MM.1S (cell line): ENCODE results near the gene TMPRSS3.

ENCODE experiments used
- DNase-seq: peaks from one replicate; pipeline ENCODE4 v3.0.0-alpha.2; 2015
- H2AFZ ChIP-seq: fragments of 300-600 bp; sonication (generic); 2 replicates; pipeline ENCODE4 v1.6.0; 2016; ENCODE audit warnings: antibody characterized with exemption, low read length
- H3F3A ChIP-seq: fragments of 300-600 bp; sonication (generic); 2 replicates; pipeline ENCODE4 v1.6.1; 2016; ENCODE audit warnings: mild to moderate bottlenecking, antibody characterized with exemption, low read length, moderate library complexity, mixed read lengths; ENCODE audit not compliant: insufficient read depth
- H3K27ac ChIP-seq: fragments of 300-600 bp; sonication (generic); 2 replicates; pipeline ENCODE4 v1.5.1; 2016; ENCODE audit warnings: mild to moderate bottlenecking, low read length
- H3K27me3 ChIP-seq: fragments of 300-600 bp; sonication (generic); replicated peaks from 2 replicates; pipeline ENCODE4 v1.6.0; 2016; ENCODE audit warnings: low read length; ENCODE audit not compliant: insufficient read depth
- H3K36me3 ChIP-seq: fragments of 300-600 bp; sonication (generic); replicated peaks from 2 replicates; pipeline ENCODE4 v1.6.1; 2016; ENCODE audit warnings: mild to moderate bottlenecking, low read length, mixed read lengths; ENCODE audit not compliant: insufficient read depth
- H3K4me1 ChIP-seq: fragments of 300-600 bp; sonication (generic); 2 replicates; pipeline ENCODE4 v1.6.1; 2016; ENCODE audit warnings: low read length, mixed read lengths
- H3K4me2 ChIP-seq: fragments of 300-600 bp; sonication (generic); 2 replicates; pipeline ENCODE4 v1.6.0; 2016; ENCODE audit warnings: low read depth, low read length
- H3K4me3 ChIP-seq: fragments of 300-600 bp; sonication (generic); 2 replicates; pipeline ENCODE4 v1.5.1; 2016; ENCODE audit warnings: low read length, mixed read lengths
- H3K79me2 ChIP-seq: fragments of 300-600 bp; sonication (generic); 2 replicates; pipeline ENCODE4 v1.6.1; 2016; ENCODE audit warnings: mixed run types, low read length, mixed read lengths
- H3K9ac ChIP-seq: fragments of 300-600 bp; sonication (generic); 2 replicates; pipeline ENCODE4 v1.6.1; 2016; ENCODE audit warnings: low read length, mixed read lengths
- H3K9me2 ChIP-seq: fragments of 300-600 bp; sonication (generic); replicated peaks from 2 replicates; pipeline ENCODE4 v1.6.1; 2016; ENCODE audit warnings: mild to moderate bottlenecking, low read length, mixed read lengths; ENCODE audit not compliant: insufficient read depth
- H3K9me3 ChIP-seq: fragments of 300-600 bp; sonication (generic); replicated peaks from 2 replicates; pipeline ENCODE4 v1.6.1; 2016; ENCODE audit warnings: mild to moderate bottlenecking, low read length, mixed read lengths; ENCODE audit not compliant: insufficient read depth
- H4K20me1 ChIP-seq: fragments of 300-600 bp; sonication (generic); 2 replicates; pipeline ENCODE4 v1.6.1; 2016; ENCODE audit warnings: mild to moderate bottlenecking, low read length, moderate library complexity, mixed read lengths; ENCODE audit not compliant: insufficient read depth
- EZH2 ChIP-seq: fragments of 300-600 bp; sonication (generic); optimal IDR thresholded peaks from 2 replicates; pipeline ENCODE3; 2017; ENCODE audit warnings: low read depth, mild to moderate bottlenecking, antibody characterized with exemption, low read length, mixed read lengths
- EZH2phosphoT487 ChIP-seq: fragments of 300-600 bp; sonication (generic); IDR thresholded peaks from 2 replicates; pipeline ENCODE4 v1.6.1; 2018; ENCODE audit warnings: antibody characterized with exemption, low read length
- TF ChIP-seq, protein P1 (sequence below): fragments of 300-600 bp; sonication (generic); IDR thresholded peaks from 2 replicates; pipeline ENCODE4 v1.5.1; 2016; ENCODE audit warnings: antibody characterized with exemption, low read length, mixed read lengths

TMPRSS3 gene

GRCh38 chr21:42364304-42364865 is 31.5 kb downstream of the TMPRSS3 start:
- TF ChIP-seq, protein P1, sequence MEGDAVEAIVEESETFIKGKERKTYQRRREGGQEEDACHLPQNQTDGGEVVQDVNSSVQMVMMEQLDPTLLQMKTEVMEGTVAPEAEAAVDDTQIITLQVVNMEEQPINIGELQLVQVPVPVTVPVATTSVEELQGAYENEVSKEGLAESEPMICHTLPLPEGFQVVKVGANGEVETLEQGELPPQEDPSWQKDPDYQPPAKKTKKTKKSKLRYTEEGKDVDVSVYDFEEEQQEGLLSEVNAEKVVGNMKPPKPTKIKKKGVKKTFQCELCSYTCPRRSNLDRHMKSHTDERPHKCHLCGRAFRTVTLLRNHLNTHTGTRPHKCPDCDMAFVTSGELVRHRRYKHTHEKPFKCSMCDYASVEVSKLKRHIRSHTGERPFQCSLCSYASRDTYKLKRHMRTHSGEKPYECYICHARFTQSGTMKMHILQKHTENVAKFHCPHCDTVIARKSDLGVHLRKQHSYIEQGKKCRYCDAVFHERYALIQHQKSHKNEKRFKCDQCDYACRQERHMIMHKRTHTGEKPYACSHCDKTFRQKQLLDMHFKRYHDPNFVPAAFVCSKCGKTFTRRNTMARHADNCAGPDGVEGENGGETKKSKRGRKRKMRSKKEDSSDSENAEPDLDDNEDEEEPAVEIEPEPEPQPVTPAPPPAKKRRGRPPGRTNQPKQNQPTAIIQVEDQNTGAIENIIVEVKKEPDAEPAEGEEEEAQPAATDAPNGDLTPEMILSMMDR = no peak
- TF ChIP-seq EZH2 = no peak
- no peak for TF ChIP-seq EZH2phosphoT487
- no peak overlapping the region for H3K9ac ChIP-seq
- H3K9me3 ChIP-seq = no peaks in the 10 kb centered on the region
- H3K4me1 ChIP-seq = no peaks in the 10 kb centered on the region
- DNase-seq = no peak
- H4K20me1 ChIP-seq = no peaks in the 10 kb centered on the region
- no peak overlapping the region for H3K27ac ChIP-seq
- H2AFZ ChIP-seq = no peak overlapping the region
- no peaks in the 10 kb centered on the region for H3K9me2 ChIP-seq
- no peak overlapping the region for H3K4me2 ChIP-seq
- no peaks in the 10 kb centered on the region for H3K79me2 ChIP-seq
- peaks cover 100% of the 10 kb centered on the region for H3K27me3 ChIP-seq
- no peaks in the 10 kb centered on the region for H3F3A ChIP-seq
- H3K36me3 ChIP-seq = no peaks in the 10 kb centered on the region
- H3K4me3 ChIP-seq = no peak overlapping the region

- Histone ChIP-seq H3K36me3 (no peaks in the 10 kb centered on the region), H3K9me2 (no peaks in the 10 kb centered on the region), H3K79me2 (no peaks in the 10 kb centered on the region), H2AFZ (no peak overlapping the region), H3K9ac (no peak overlapping the region), H3F3A (no peaks in the 10 kb centered on the region), H3K9me3 (no peaks in the 10 kb centered on the region), H4K20me1 (no peaks in the 10 kb centered on the region), H3K4me3 (no peak overlapping the region), H3K27me3 (peaks cover 100% of the 10 kb centered on the region), H3K4me2 (no peak overlapping the region), H3K4me1 (no peaks in the 10 kb centered on the region), H3K27ac (no peak overlapping the region)
- DNase-seq = no peak
- TF ChIP-seq EZH2 (no peak), EZH2phosphoT487 (no peak)
- TF ChIP-seq, protein P1 = no peak
These were observed 32.5 kb downstream of the TMPRSS3 start for GRCh38 chr21:42363312-42363711.

GRCh38 chr21:42362700-42363099 is 33.2 kb downstream of the TMPRSS3 start:
- DNase-seq = no peak
- H2AFZ ChIP-seq = no peak overlapping the region
- H3K9ac ChIP-seq = no peak overlapping the region
- no peaks in the 10 kb centered on the region for H3K4me1 ChIP-seq
- no peak for TF ChIP-seq EZH2
- TF ChIP-seq, protein P1 = no peak
- TF ChIP-seq EZH2phosphoT487 = no peak
- no peaks in the 10 kb centered on the region for H3K36me3 ChIP-seq
- H3K27ac ChIP-seq = no peak overlapping the region
- no peaks in the 10 kb centered on the region for H3K9me3 ChIP-seq
- H3K27me3 ChIP-seq = peaks cover 100% of the 10 kb centered on the region
- no peaks in the 10 kb centered on the region for H3K9me2 ChIP-seq
- H4K20me1 ChIP-seq = no peaks in the 10 kb centered on the region
- H3K79me2 ChIP-seq = no peaks in the 10 kb centered on the region
- no peak overlapping the region for H3K4me2 ChIP-seq
- no peak overlapping the region for H3K4me3 ChIP-seq
- H3F3A ChIP-seq = no peaks in the 10 kb centered on the region
